Naive thymus-derived CD8-positive, alpha-beta T cell (primary cell): ENCODE data around the gene LRRC8C. TPM values are rescaled to one million over a fixed set of nuclear protein-coding genes. Genes with fewer than 3 reads are reported as not detected.

Source experiments
- ATAC-seq, 2 donors: fragments of 150-1000 bp; cut with Tn5 transposase in 1 of 2; sonication (Bioruptor Pico), chemical (Tn5 transposase) in 1 of 2; 1 replicate in 1 of 2; 2 replicates in 1 of 2; pipeline ENCODE4 v1.10.0; 2021; ENCODE audit warnings: mild to moderate bottlenecking in 2 of 2, moderate library complexity in 2 of 2
- POLR2A ChIA-PET: fragments of 350-600 bp; sonication (Branson Sonifier 250); formaldehyde crosslinking; loops from one replicate; lab custom pipeline; 2021; ENCODE audit warnings: antibody characterized with exemption; lab: Charles Lee
- DNase-seq, 10 donors: peaks; one replicate each; pipeline versions ENCODE4 v3.0.0 to v3.0.0-alpha.2; 2020 to 2022
- H3K27ac Mint-ChIP-seq, 10 donors: one replicate each; pipeline ENCODE4 v1.8.0; 2020 to 2022; ENCODE audit warnings: mild to moderate bottlenecking in 10 of 10, mixed read lengths in 10 of 10, moderate library complexity in 4 of 10, inconsistent platforms in 1 of 10
- H3K27me3 Mint-ChIP-seq, 5 donors: one replicate each; pipeline ENCODE4 v1.8.0; 2021 to 2022; ENCODE audit warnings: mixed read lengths in 5 of 5
- H3K36me3 Mint-ChIP-seq, 3 donors: one replicate each; pipeline ENCODE4 v1.8.0; 2020 to 2022; ENCODE audit warnings: mixed read lengths in 3 of 3, mild to moderate bottlenecking in 2 of 3, inconsistent platforms in 1 of 3
- H3K4me1 Mint-ChIP-seq, 4 donors: one replicate each; pipeline ENCODE4 v1.8.0; 2021 to 2022; ENCODE audit warnings: mixed read lengths in 4 of 4
- H3K4me3 Mint-ChIP-seq, 10 donors: one replicate each; pipeline ENCODE4 v1.8.0; 2020 to 2022; ENCODE audit warnings: mild to moderate bottlenecking in 10 of 10, mixed read lengths in 10 of 10, moderate library complexity in 6 of 10, inconsistent platforms in 1 of 10
- H3K9me3 Mint-ChIP-seq, 9 donors: one replicate each; pipeline ENCODE4 v1.8.0; 2020 to 2022; ENCODE audit warnings: mixed read lengths in 9 of 9, mild to moderate bottlenecking in 3 of 9, inconsistent platforms in 1 of 9, moderate library complexity in 1 of 9
- polyA plus RNA-seq, 3 donors: library from polyadenylated mRNA; unstranded; fragments of 300-500 nt; fragmentation: Illumina TruSeq; gene quantifications; one replicate each; pipeline ENCODE4 v1.2.3, GENCODE V29; 2021
- total RNA-seq, 8 experiments: library from RNA in 2 of 8; stranded (reverse) in 2 of 8; gene quantifications; one replicate each; pipeline ENCODE4 v1.2.3 and lab custom pipeline; 2021 to 2026

LRRC8C gene
- total and polyA plus RNA-seq, 5 experiments from 2014 or later = 10.0 to 53.3 (median 19.2) TPM

DNA sequence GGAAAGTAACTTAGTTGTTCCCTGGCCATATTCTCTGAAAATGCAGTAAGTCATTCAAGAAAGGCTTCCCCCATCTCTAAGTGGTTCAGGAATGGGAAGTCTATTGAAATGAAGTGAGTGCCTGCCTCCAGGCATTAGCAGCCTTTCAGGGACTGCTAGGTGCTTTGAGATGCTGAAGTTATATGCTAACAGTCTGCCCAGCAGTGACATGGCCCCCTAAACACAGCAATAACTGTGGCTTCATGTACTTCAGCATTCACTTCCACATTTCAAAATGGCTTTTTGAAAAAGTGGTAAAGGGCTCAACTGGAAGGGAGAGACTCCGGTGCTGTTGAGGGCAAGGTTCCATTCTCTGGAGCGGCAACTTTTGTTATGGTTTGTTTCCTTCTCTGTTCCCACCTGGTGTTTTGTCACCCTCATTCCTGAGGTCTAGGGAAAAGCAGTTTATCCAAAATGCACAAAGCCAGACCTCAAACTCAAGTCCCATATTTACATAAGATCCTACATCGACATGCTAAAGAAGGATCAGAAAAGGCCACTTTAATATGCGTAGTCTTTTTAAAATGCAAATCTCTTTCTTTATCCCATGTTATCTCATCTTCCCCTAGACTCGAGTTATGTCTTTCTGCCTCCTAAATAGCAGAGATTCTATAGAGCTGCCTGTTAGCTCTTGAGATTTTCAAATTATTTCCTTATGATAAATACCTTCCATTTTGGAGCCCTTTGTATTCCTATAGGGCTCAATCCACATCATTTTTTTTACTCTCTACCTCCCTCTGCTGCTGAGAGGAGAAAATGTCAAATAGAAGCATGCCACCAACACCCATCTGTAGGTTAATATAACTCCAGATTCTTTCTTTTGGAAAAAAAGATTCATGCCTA lies 34.2 kb upstream of the LRRC8C start:
- peaks cover 0 to 9% (median under 1%) of the 10 kb centered on the region in 3 donors for H3K36me3 Mint-ChIP-seq
- peak in 3 of 10 donors; percentile 40 to 44 (median 44) for DNase-seq
- H3K27ac Mint-ChIP-seq = peak overlapping the region; percentile 11 to 88 (median 80)
- H3K27me3 Mint-ChIP-seq = no peaks in the 10 kb centered on the region
- peak overlapping the region in 4 of 10 donors; percentile 10 to 53 (median 47) for H3K4me3 Mint-ChIP-seq
- peak; percentile 54 to 74 for ATAC-seq
- H3K9me3 Mint-ChIP-seq = no peaks in the 10 kb centered on the region
- peaks cover 30 to 74% (median 69%) of the 10 kb centered on the region in 4 donors for H3K4me1 Mint-ChIP-seq
- POLR2A ChIA-PET = interaction anchor here (0.7 to 12.4 kb wide), 7 partner anchors 9 to 164 kb away, joined by 3 to 125 read pairs (median 5); no protein-coding TSS in a partner anchor

DNA sequence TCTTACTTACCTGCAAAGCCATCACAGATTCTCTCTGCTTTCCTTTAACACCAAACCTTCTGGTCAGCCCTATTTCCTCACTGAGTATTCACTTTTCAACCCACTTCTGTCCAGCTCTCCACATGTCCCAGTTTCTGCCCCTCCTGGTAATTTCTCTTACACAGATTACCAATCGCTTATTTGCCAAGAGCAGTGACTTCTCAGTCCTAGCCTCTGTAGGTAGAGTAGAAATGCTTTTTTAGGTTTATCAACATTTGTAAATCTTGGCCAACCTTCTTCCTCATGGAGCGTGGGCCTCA lies 33.6 kb upstream of the LRRC8C start:
- Mint-ChIP-seq H3K36me3 (peaks cover 0 to 9% (median 0%) of the 10 kb centered on the region in 3 donors), H3K27ac (peak overlapping the region in 9 of 10 donors; percentile 11 to 88 (median 81)), H3K4me1 (peaks cover 30 to 76% (median 74%) of the 10 kb centered on the region in 4 donors), H3K27me3 (no peaks in the 10 kb centered on the region), H3K4me3 (peak overlapping the region in 3 of 10 donors; percentile 10 to 52 (median 42)), H3K9me3 (no peaks in the 10 kb centered on the region)
- DNase-seq (no peak), ATAC-seq (no peak)
- POLR2A ChIA-PET = interaction anchor here (0.7 to 12.4 kb wide), 6 partner anchors 9 to 164 kb away, joined by 3 to 125 read pairs (median 5); no protein-coding TSS in a partner anchor

DNA sequence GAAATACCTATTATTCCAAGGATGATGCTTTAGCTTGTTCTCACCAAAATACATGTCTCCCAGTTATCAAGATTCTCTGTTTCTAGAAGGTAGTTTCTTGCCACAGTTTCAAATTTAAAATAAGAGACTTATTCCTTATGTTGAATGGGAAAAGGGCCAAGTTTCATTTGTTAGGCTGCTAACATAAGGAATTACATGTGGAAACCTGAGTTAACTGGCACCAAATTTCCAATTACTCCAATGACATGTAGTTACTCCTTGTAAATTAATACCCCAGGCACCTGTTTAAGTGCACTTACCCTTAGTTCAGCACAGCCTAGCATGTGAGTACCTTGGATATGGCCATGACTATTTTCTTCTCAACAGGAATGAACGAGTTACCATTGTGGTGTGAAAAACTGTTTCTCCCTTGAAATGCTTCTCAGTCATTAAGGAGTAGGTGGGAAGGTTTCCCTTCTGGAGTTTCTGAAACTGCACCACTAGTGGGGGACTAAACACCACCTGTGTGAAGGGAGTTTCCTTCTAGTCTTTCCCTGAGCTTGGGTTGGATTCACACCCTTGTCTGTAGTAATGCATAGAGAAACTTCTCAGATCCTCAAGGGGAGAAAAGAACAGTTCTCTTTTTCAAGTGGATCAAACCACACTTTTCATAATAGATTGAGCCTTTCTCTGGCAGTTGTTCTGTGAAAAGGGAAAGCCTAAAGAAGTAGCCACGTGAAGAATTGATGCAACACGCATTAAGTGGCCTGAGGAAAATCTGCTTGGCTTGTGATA lies 32.3 kb upstream of the LRRC8C start:
- Mint-ChIP-seq H3K4me3 (no peak overlapping the region), H3K27me3 (no peaks in the 10 kb centered on the region), H3K9me3 (no peaks in the 10 kb centered on the region), H3K27ac (peak overlapping the region in 7 of 10 donors; percentile 26 to 99 (median 49)), H3K4me1 (peaks cover 39 to 88% (median 82%) of the 10 kb centered on the region in 4 donors), H3K36me3 (peaks cover 0 to 6% (median 0%) of the 10 kb centered on the region in 3 donors)
- no peak for ATAC-seq
- no peak for DNase-seq
- POLR2A ChIA-PET = interaction anchor here (0.7 to 13.2 kb wide), 5 partner anchors 7 to 76 kb away, joined by 3 to 329 read pairs (median 5); partner anchors contain the start of genes LRRC8B and LRRC8C

DNA sequence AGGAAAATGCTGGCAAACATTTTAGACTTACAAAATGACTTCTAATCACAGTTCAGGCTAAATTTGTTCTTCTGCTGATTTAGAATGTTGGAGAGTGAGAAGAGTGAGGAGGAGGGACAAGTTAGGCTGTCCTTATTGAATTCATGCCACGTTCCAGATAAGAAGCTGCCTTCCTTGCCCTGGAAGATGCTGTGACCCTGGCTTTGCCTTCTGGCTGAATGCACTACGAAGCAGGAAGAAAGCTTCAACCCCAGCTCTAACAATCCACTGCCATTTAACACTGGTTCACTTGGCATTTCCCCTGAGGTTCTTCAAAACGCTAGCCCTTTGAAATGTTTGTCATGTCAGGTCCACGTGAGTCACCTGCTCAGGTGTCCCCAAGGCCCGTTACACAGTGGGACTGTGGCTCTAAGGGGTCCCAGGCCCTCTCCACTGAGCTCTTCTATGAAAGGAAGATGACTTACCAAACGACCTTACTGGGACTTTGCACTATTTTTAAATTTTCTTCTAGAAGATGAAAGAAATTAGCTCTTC lies 30.0 kb upstream of the LRRC8C start:
- DNase-seq (no peak), ATAC-seq (no peak)
- peaks cover 43 to 96% (median 93%) of the 10 kb centered on the region in 4 donors for H3K4me1 Mint-ChIP-seq
- peaks cover 0 to 6% (median 0%) of the 10 kb centered on the region in 3 donors for H3K36me3 Mint-ChIP-seq
- POLR2A ChIA-PET = interaction anchor here (1.2 to 13.2 kb wide), 8 partner anchors 8 to 160 kb away, joined by 3 to 329 read pairs (median 7); partner anchors contain the start of genes LRRC8B and LRRC8C
- H3K27me3 Mint-ChIP-seq = no peaks in the 10 kb centered on the region
- H3K9me3 Mint-ChIP-seq = no peaks in the 10 kb centered on the region
- H3K27ac Mint-ChIP-seq = peak overlapping the region; percentile 83 to 100 (median 99)
- peak overlapping the region in 9 of 10 donors; percentile 14 to 87 (median 59) for H3K4me3 Mint-ChIP-seq

DNA sequence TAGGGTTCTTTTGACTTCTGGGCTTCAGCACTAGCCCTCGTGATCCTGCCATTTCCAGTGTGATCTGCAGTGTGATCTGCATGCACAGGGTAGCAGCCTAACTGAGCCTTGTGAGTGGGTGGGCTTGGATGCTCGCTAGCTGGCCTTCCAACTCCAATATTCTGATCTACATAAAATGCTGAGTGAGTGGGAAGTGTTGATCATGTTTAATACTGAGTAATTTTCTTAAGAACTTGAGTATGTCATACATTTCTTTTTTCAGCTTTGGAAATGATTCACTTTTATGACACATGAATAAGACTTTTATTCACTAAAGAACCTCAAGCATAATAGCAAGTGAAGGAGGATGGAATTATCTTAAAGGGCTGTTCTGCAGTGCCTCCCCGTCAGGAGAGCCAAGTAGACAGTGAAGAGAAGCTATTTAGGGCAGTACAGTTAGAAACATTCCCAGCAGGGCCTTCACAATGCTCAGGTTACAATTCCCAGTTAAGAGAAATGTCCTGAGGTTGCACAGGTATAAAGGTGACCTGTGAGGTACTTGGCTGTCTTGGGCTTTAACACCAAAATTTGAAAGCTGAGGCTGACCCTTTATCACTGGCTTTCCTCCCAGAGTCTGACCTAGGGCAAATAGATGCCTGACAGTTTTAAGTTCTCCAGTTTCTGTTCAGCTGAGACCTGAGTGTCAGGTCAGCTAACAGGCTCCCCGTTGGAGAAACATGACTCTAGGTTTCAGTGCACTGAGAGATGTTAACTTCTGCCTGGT lies 29.1 kb upstream of the LRRC8C start:
- peaks cover 0 to 6% (median 0%) of the 10 kb centered on the region in 3 donors for H3K36me3 Mint-ChIP-seq
- H3K27me3 Mint-ChIP-seq = no peaks in the 10 kb centered on the region
- POLR2A ChIA-PET = interaction anchor here (0.7 to 13.2 kb wide), 11 partner anchors 8 to 160 kb away, joined by 3 to 329 read pairs (median 4); partner anchors contain the start of genes LRRC8B and LRRC8C
- no peak for DNase-seq
- H3K4me1 Mint-ChIP-seq = peaks cover 42 to 96% (median 93%) of the 10 kb centered on the region in 4 donors
- ATAC-seq = no peak
- H3K9me3 Mint-ChIP-seq = no peaks in the 10 kb centered on the region
- peak overlapping the region; percentile 92 to 100 (median 99) for H3K27ac Mint-ChIP-seq
- peak overlapping the region in 9 of 10 donors; percentile 14 to 87 (median 64) for H3K4me3 Mint-ChIP-seq

DNA sequence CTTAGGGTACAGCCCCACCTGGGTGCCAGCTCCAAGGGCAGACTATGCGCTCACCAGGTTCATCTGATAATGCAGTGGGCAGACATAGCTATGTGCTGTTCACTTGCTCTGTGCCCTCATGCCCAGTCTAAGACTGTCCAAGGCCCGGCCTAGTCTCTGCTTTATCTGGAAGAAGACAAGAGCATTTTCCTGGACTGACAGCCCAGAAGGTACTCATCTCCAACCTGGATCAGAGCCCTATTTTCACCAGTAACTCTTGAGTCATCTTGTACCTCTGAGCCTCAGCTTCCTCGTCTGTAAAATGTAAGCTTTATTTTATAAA lies 28.5 kb upstream of the LRRC8C start:
- Mint-ChIP-seq H3K4me1 (peaks cover 41 to 96% (median 93%) of the 10 kb centered on the region in 4 donors), H3K4me3 (peak overlapping the region in 5 of 10 donors; percentile 9 to 87 (median 69)), H3K27ac (peak overlapping the region; percentile 92 to 100 (median 99)), H3K9me3 (no peaks in the 10 kb centered on the region), H3K36me3 (peaks cover 0 to 4% (median 0%) of the 10 kb centered on the region in 3 donors), H3K27me3 (no peaks in the 10 kb centered on the region)
- DNase-seq = no peak
- no peak for ATAC-seq
- POLR2A ChIA-PET = interaction anchor here (0.7 to 13.2 kb wide), 10 partner anchors 9 to 167 kb away, joined by 3 to 329 read pairs (median 7); partner anchors contain the start of genes LRRC8B and LRRC8C

DNA sequence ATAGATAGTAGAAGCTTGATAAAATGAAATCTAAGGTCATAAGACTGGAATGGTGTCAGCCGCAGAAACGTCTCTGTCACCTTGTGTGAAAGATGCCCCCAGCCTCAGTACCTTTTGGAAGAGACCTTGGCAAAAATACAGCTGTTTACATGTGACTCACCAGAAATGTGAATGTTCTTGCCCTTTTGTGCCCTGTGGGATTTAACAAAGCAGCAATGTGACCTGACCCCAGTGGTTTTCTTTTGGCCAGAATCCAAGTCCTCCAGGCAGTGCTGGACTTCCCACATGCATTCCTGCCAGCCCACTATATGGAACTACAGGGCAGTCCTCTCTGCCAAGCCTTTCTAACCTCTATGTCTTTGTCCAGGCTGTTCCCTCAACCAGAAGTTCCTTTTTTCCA lies 27.2 kb upstream of the LRRC8C start:
- peaks cover 0 to 4% (median 0%) of the 10 kb centered on the region in 3 donors for H3K36me3 Mint-ChIP-seq
- ATAC-seq (no peak), DNase-seq (no peak)
- peak overlapping the region in 9 of 10 donors; percentile 1 to 91 (median 69) for H3K4me3 Mint-ChIP-seq
- H3K9me3 Mint-ChIP-seq = no peaks in the 10 kb centered on the region
- POLR2A ChIA-PET = interaction anchor here (1.2 to 13.2 kb wide), 5 partner anchors 10 to 166 kb away, joined by 3 to 329 read pairs (median 12); partner anchors contain the start of gene LRRC8C
- peaks cover 38 to 96% (median 94%) of the 10 kb centered on the region in 4 donors for H3K4me1 Mint-ChIP-seq
- peak overlapping the region; percentile 94 to 100 (median 99) for H3K27ac Mint-ChIP-seq
- no peaks in the 10 kb centered on the region for H3K27me3 Mint-ChIP-seq

DNA sequence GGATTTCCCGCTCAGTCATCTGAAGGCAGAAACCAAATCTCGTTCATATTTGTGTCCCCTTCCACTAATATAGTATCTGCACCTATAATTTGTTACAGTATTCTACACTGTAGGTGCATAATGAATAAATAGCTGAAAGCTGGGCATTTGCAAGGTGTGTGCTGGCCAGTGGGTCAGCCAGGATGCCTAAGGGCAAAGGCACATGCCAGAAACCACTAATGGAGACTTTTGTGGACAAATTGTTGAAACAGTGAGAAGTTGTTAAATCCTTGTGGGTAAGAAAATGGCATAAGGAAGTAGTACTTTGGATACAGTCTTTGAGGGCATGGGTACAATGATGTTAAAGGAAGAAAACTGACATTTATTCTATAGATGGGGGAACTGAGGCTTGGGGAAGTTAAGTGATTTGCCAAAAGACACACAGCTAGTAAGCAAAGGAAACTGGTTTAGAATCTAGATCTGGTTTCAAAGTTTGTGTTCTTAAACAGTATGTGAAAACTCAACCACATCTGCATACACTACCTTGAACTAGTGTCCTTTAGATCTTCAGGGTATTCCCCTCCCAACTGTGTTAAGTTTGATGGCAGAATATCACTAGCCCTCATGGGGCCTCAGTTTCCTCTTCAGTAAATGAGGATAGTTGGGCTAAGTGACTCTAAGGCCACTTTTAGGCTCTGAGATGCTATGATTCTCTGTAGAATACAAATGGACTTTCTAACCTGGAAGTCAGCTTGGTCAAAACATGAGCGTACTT lies 26.5 kb upstream of the LRRC8C start:
- ATAC-seq (peak; percentile 6 to 13), DNase-seq (peak in 3 of 10 donors; percentile 33 to 59 (median 47))
- peak overlapping the region; percentile 59 to 91 (median 75) for H3K4me3 Mint-ChIP-seq
- POLR2A ChIA-PET = interaction anchor here (0.9 to 13.2 kb wide), 8 partner anchors 11 to 156 kb away, joined by 3 to 329 read pairs (median 24); partner anchors contain the start of genes LRRC8B and LRRC8C
- H3K27ac Mint-ChIP-seq = peak overlapping the region; percentile 94 to 100 (median 99)
- H3K27me3 Mint-ChIP-seq = no peaks in the 10 kb centered on the region
- H3K9me3 Mint-ChIP-seq = no peaks in the 10 kb centered on the region
- H3K4me1 Mint-ChIP-seq = peaks cover 37 to 97% (median 95%) of the 10 kb centered on the region in 4 donors
- no peaks in the 10 kb centered on the region for H3K36me3 Mint-ChIP-seq

DNA sequence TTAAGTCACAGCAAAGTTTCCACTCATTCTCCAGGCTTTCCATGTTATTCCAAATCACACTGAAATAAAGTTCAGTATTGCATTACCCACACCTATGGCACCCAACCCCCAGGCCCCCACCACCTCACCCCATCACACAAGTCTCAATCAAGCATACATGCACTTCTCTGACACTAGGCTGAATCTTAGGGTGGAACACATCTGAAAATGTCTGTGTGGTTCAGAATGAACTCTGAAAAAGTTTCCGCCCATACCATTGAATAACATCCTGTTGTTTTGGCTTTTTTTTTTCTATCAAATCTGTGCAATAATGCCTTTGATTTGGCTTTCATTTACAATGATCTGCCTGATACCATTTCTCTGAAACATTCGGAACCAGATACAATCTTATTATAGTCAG lies 25.8 kb upstream of the LRRC8C start:
- Mint-ChIP-seq H3K4me1 (peaks cover 38 to 96% (median 94%) of the 10 kb centered on the region in 4 donors), H3K36me3 (no peaks in the 10 kb centered on the region), H3K9me3 (no peaks in the 10 kb centered on the region), H3K27ac (peak overlapping the region; percentile 94 to 100 (median 99)), H3K4me3 (peak overlapping the region; percentile 59 to 91 (median 72)), H3K27me3 (no peaks in the 10 kb centered on the region)
- ATAC-seq (peak; percentile 43 to 54), DNase-seq (peak in 9 of 10 donors; percentile 23 to 82 (median 54))
- POLR2A ChIA-PET = interaction anchor here (1.0 to 13.2 kb wide), 10 partner anchors 10 to 481 kb away, joined by 3 to 329 read pairs (median 26); partner anchors contain the start of genes GBP2, LRRC8B and LRRC8C

DNA sequence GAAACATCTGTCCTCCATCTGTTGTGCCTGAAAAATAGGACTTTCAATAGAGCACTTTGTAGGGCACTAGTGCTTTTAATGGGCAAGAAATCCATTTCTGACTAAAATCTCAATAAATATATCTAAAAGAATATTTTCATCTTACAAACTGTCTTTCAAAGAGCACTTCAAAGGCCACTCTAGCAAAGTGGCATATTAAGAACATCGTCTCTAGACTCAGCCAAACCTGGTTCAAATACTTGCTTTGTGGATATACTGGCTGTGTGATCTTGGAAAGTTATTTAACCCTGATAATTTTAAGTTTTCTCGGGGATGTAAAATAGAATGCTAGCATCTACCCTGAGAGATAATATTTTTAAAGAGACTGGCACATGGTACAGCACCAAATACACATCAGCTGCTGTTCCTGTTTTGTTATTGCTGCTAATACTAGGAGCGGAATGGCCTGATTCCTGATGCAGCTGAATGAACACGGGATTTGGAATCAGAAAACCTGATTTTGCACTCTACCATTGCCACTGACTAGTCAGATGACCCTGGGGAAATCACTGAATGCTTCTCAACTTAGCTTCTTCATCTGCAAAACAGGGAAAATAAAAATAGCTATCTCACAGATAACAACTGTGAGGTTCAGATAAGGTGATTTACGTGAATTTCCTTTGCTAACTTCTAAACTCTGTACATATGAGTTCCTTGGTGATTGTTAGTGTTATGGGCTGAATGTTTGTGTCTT lies 25.2 kb upstream of the LRRC8C start:
- no peaks in the 10 kb centered on the region for H3K27me3 Mint-ChIP-seq
- H3K36me3 Mint-ChIP-seq = no peaks in the 10 kb centered on the region
- peaks cover 37 to 97% (median 95%) of the 10 kb centered on the region in 4 donors for H3K4me1 Mint-ChIP-seq
- no peak for ATAC-seq
- no peak for DNase-seq
- H3K9me3 Mint-ChIP-seq = no peaks in the 10 kb centered on the region
- peak overlapping the region; percentile 76 to 95 (median 90) for H3K4me3 Mint-ChIP-seq
- peak overlapping the region; percentile 94 to 100 (median 99) for H3K27ac Mint-ChIP-seq
- POLR2A ChIA-PET = interaction anchor here (0.7 to 13.2 kb wide), 19 partner anchors 9 to 718 kb away, joined by 3 to 329 read pairs (median 12); partner anchors contain the start of genes GBP2, LRRC8B and LRRC8C
